Esophagus squamous epithelium (tissue), 4 donors: ENCODE data around the gene SCG5.

Experiments used
- POLR2A ChIP-seq, 4 donors: fragments of 450-650 bp; IDR thresholded peaks; one replicate each; pipeline ENCODE4 v1.6.1; 2017; ENCODE audit warnings: antibody characterized with exemption in 4 of 4, mild to moderate bottlenecking in 4 of 4, moderate library complexity in 3 of 4
- TF ChIP-seq, protein P1 (sequence below), 6 experiments: fragments of 450-650 bp in 4 of 6; fragments of 200-600 bp in 2 of 6; sonication (generic) in 2 of 6; IDR thresholded peaks; one replicate each; pipeline ENCODE4 v1.5.1; 2016 to 2019; ENCODE audit warnings: antibody characterized with exemption in 6 of 6, mild to moderate bottlenecking in 4 of 6, moderate library complexity in 4 of 6

- TF ChIP-seq, protein P1, sequence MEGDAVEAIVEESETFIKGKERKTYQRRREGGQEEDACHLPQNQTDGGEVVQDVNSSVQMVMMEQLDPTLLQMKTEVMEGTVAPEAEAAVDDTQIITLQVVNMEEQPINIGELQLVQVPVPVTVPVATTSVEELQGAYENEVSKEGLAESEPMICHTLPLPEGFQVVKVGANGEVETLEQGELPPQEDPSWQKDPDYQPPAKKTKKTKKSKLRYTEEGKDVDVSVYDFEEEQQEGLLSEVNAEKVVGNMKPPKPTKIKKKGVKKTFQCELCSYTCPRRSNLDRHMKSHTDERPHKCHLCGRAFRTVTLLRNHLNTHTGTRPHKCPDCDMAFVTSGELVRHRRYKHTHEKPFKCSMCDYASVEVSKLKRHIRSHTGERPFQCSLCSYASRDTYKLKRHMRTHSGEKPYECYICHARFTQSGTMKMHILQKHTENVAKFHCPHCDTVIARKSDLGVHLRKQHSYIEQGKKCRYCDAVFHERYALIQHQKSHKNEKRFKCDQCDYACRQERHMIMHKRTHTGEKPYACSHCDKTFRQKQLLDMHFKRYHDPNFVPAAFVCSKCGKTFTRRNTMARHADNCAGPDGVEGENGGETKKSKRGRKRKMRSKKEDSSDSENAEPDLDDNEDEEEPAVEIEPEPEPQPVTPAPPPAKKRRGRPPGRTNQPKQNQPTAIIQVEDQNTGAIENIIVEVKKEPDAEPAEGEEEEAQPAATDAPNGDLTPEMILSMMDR (IDR thresholded peaks at IDR 0.05), result no peak
- TF ChIP-seq POLR2A (IDR thresholded peaks at IDR 0.05), result no peak
These were observed 68.0 kb downstream of the SCG5 start for GRCh38 chr15:32709295-32710033.
